Lower lobe of right lung (tissue), 2 donors: ENCODE data around the gene BAMBI. TPM values are rescaled to one million over a fixed set of nuclear protein-coding genes. Genes with fewer than 3 reads are reported as not detected.

Experiments
- ATAC-seq, 2 donors: fragments of 200-7000 bp; cut with Tn5 transposase; one replicate each; pipeline ENCODE4 v1.9.1; 2020 to 2022; ENCODE audit warnings: mild to moderate bottlenecking in 2 of 2, moderate library complexity in 2 of 2
- DNase-seq: peaks from one replicate; pipeline ENCODE4 v3.0.0-alpha.2; 2020
- H3K27ac ChIP-seq: fragments of 200-600 bp; one replicate; pipeline ENCODE4 v1.8.0; 2022
- H3K27me3 ChIP-seq: fragments of 200-600 bp; one replicate; pipeline ENCODE4 v1.8.0; 2022; ENCODE audit warnings: low read depth
- H3K36me3 ChIP-seq: fragments of 200-600 bp; one replicate; pipeline ENCODE4 v1.8.0; 2022; ENCODE audit warnings: mild to moderate bottlenecking
- H3K4me1 ChIP-seq: fragments of 200-600 bp; one replicate; pipeline ENCODE4 v1.8.0; 2022
- H3K4me3 ChIP-seq: fragments of 200-600 bp; one replicate; pipeline ENCODE4 v1.8.0; 2022; ENCODE audit warnings: mild to moderate bottlenecking
- H3K9me3 ChIP-seq: fragments of 200-600 bp; one replicate; pipeline ENCODE4 v1.8.0; 2022
- intact Hi-C: fragments of 100-400 bp; cut with DNase I; formaldehyde crosslinking; loops from one replicate; pipeline ENCODE4 v1.11.0; 2022
- total RNA-seq: library from RNA; stranded (reverse); fragmentation: NEBNext Ultra II Directional; extraction: Animal tissue kit (Norgen Biotek cat#: 25700); gene quantifications from one replicate; pipeline ENCODE4 v1.2.1, GENCODE V29; 2021
- TF ChIP-seq, protein P1 (sequence below): fragments of 200-600 bp; IDR thresholded peaks from one replicate; pipeline ENCODE4 v1.8.0; 2022; ENCODE audit warnings: antibody characterized with exemption, mild to moderate bottlenecking
- donor health status: DM: no; HTN: yes; CAD: no; lungs with severe emphysema.

The BAMBI gene
- total RNA-seq, 1 donor from 2014 or later: 7.9 TPM

DNA sequence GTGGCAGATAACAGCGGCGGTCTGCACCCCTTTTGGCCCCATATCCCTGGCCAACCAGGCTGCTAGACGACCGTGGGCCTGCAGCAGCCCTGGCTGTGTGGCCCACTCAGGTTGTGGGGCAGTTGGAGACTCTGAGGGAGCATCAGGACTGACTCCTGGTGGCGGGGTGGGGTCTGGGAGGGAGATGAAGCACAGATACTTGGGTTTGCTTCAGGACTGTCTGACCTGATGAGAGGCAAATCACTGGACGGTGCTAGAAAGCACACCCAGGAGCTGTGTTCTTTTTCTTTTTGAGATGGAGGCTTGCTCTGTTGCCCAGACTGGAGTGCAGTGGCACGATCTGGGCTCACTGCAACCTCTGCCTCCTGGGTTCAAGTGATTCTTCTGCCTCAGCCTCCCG is 28.2 kb downstream of the BAMBI start:
- no peaks in the 10 kb centered on the region for H3K4me1 ChIP-seq
- H3K4me3 ChIP-seq: no peak overlapping the region
- no peak for DNase-seq
- no peaks in the 10 kb centered on the region for H3K9me3 ChIP-seq
- TF ChIP-seq, protein P1, sequence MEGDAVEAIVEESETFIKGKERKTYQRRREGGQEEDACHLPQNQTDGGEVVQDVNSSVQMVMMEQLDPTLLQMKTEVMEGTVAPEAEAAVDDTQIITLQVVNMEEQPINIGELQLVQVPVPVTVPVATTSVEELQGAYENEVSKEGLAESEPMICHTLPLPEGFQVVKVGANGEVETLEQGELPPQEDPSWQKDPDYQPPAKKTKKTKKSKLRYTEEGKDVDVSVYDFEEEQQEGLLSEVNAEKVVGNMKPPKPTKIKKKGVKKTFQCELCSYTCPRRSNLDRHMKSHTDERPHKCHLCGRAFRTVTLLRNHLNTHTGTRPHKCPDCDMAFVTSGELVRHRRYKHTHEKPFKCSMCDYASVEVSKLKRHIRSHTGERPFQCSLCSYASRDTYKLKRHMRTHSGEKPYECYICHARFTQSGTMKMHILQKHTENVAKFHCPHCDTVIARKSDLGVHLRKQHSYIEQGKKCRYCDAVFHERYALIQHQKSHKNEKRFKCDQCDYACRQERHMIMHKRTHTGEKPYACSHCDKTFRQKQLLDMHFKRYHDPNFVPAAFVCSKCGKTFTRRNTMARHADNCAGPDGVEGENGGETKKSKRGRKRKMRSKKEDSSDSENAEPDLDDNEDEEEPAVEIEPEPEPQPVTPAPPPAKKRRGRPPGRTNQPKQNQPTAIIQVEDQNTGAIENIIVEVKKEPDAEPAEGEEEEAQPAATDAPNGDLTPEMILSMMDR: no peak
- no peak overlapping the region for H3K27ac ChIP-seq
- H3K27me3 ChIP-seq: no peaks in the 10 kb centered on the region
- no peak for ATAC-seq
- no peaks in the 10 kb centered on the region for H3K36me3 ChIP-seq
- intact Hi-C loops: no loop called here

DNA sequence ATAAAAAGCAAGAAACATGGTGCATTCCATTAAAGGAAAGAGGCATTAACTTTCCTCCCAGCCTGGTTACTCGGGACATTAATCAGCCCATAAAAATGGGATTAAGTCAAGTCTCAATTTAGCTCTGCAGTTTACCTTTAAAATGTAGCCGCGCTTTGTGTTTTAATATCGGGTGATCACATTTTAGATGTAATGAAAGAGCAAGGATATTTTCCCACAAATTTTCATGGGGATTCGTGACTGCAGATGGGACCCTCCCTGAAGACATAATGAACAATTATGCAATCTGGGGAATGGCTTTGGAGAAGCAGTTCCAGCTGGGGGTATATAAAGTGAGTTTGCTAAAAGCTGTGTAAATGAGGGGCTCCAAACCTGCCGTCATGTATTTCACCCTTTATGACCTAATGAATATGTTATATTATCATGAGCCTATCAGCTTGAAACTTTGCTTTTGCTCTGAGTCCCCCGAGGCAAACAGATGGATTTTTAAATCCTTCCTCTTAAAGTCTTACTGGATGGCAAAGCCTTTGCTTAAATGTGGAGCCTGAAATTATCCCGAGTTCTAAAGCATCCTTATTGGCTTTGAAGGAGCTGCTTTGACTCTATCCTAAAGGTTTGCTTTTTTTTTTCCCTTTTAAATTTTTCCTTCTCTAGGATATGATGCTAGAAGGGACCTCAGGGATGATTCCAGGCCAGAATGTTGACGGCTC is 31.8 kb downstream of the BAMBI start:
- DNase-seq: no peak
- intact Hi-C loops: no loop called here
- Histone ChIP-seq H3K27ac (no peak overlapping the region), H3K27me3 (no peaks in the 10 kb centered on the region), H3K9me3 (no peaks in the 10 kb centered on the region), H3K36me3 (no peaks in the 10 kb centered on the region), H3K4me3 (no peak overlapping the region), H3K4me1 (no peaks in the 10 kb centered on the region)
- no peak for ATAC-seq
- TF ChIP-seq, protein P1: no peak

DNA sequence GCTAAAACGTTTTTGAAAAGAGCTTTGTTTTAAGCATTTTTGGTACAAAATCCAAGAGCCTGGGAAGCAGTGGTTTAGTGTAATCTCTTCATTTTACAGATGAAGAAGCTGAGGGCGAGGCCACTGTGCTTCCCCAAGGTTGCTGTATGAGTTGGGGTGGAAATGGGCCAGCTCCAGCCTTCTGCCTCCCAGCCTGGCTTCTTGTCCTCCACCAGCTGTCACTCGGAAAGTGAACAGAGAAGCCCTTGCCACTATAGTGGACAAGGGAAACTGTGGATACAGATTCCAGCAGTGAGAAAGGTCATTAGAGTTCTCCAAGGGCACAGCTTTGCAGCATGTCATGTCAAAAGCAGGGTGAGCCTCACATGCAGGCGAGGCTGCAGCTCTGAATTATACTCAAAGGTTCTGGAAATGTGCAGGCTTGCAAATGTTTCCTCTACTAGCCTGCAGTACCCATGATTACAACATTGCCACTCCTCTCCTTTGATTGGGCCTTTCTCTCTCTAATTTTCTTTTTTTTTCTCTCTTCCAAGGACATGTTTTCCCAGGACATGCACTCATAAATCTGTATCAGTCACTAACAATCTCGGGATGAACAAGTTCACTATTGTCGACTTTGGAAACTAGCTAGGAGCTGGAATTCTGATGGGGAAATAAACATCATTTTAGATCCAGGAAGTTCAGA is 33.0 kb downstream of the BAMBI start:
- Histone ChIP-seq H3K9me3 (no peaks in the 10 kb centered on the region), H3K27ac (peak overlapping the region; percentile 18), H3K27me3 (no peaks in the 10 kb centered on the region), H3K36me3 (no peaks in the 10 kb centered on the region), H3K4me1 (no peaks in the 10 kb centered on the region), H3K4me3 (no peak overlapping the region)
- no peak for DNase-seq
- TF ChIP-seq, protein P1: no peak
- ATAC-seq: no peak
- intact Hi-C loops: no loop called here

DNA sequence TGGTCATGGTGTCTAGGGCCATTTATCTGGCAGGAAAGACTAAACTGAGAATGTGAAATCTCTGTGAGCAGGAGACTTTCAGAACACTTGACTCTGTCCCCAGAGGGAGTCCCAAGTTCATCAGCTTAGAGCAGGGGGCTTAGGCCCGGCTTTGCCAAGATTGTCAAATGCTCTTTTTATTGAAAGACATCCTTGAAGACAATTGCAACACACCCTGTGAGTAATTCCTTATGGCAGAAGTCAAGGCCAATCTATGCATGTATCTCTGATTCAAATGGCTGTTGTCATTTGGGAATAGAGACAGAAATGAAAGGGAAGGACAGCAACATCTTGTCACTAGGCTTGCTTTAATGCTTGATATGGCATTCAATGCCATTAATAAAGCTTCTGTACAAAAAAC is 33.7 kb downstream of the BAMBI start:
- DNase-seq (no peak), ATAC-seq (no peak)
- Histone ChIP-seq H3K36me3 (no peaks in the 10 kb centered on the region), H3K4me3 (no peak overlapping the region), H3K27ac (peak overlapping the region; percentile 18), H3K27me3 (no peaks in the 10 kb centered on the region), H3K4me1 (no peaks in the 10 kb centered on the region), H3K9me3 (no peaks in the 10 kb centered on the region)
- TF ChIP-seq, protein P1: no peak
- intact Hi-C loops: no loop called here

DNA sequence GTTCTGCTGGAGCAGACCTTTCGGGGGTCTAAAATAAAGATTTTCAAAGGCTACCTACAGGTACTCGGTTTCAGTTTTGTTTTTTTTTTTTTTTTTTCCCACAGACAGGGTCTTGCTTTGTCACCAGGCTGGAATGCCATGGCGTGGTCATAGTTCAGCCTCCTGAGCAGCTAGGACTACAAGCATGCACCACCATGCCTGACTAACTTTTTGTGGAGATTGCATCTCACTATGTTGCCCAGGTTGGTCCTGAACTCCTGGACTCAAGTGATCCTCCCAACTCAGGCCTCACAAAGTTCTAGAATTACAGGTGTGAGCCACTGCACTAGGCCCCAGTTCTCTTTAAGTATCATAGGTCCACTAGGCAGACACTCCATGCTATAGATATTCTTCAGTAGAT is 34.5 kb downstream of the BAMBI start:
- DNase-seq: no peak

More for the DNA sequence above, 34.5 kb downstream of the BAMBI start:
- Histone ChIP-seq H3K36me3 (no peaks in the 10 kb centered on the region), H3K27me3 (no peaks in the 10 kb centered on the region), H3K27ac (no peak overlapping the region), H3K4me1 (no peaks in the 10 kb centered on the region), H3K4me3 (no peak overlapping the region), H3K9me3 (no peaks in the 10 kb centered on the region)
- no peak for ATAC-seq
- intact Hi-C loops: no loop called here
- TF ChIP-seq, protein P1: no peak
